Daoy (cell line): ENCODE results near the gene DCTPP1. TPM values are rescaled to one million over a fixed set of nuclear protein-coding genes. Genes with fewer than 3 reads are reported as not detected.
A peak's percentile ranks its signal among the peaks of the same experiment; 100 is the strongest.

Experiments used
- DNase-seq: peaks from one replicate; pipeline ENCODE4 v3.0.0-alpha.2; 2015; ENCODE audit warnings: low read depth
- total RNA-seq: library from RNA; depleted of rRNA; stranded (reverse); fragments of >200 nt; shearing (Covaris generic); gene quantifications from 2 replicates; pipeline ENCODE4 v1.2.3, GENCODE V29; 2014

Gene DCTPP1
- total RNA-seq, 1 experiment from 2014 or later: 30.3 TPM

DNA sequence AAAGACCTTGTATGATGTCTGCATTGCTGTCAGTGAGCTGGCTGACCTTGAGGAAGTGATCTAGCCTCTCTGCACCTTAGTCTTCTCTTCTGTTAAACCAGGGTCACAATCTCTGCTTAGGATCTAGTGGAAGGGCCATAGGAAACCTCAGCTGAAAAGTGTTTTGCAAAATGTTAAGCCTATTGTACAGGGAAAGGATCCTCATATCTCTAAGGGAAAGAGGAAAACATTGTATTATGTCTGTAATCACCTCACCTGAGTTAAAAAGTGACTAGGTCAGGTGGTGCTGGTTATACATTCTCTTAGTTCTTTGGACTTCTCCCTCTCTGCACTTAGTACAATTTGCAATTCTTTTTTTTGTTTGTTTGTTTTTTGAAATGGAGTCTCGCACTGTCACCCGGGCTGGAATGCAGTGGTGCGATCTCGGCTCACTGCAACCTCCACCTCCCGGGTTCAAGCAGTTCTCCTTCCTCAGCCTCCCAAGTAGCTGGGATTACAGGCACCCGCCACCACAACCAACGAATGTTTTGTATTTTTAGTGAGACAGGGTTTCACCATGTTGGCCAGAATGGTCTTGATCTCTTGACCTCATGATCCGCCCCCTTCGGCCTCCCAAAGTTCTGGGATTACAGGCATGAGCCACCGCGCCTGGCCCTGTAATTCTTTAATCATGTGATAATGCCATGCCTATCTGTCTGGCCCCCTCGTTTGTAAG, 17.8 kb upstream of the DCTPP1 start:
- no peak for DNase-seq

DNA sequence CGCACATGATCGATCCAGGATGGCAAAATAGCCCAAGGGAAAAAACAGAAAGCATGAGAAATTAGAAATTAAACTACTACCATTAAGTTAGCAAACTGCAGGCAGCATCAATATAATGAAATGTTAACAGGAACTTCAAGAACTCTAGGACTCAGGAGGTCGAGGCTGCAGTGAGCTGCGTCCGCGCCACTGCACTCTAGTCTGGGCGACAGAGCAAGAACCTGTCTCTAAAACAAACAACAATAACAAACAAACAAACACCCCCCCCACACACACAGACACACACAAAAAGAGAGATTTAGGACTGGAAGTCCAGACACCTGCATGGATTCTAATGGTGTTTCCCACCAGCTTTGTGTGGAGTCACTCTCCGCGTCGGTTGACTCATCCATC, 16.4 kb upstream of the DCTPP1 start:
- DNase-seq: no peak

DNA sequence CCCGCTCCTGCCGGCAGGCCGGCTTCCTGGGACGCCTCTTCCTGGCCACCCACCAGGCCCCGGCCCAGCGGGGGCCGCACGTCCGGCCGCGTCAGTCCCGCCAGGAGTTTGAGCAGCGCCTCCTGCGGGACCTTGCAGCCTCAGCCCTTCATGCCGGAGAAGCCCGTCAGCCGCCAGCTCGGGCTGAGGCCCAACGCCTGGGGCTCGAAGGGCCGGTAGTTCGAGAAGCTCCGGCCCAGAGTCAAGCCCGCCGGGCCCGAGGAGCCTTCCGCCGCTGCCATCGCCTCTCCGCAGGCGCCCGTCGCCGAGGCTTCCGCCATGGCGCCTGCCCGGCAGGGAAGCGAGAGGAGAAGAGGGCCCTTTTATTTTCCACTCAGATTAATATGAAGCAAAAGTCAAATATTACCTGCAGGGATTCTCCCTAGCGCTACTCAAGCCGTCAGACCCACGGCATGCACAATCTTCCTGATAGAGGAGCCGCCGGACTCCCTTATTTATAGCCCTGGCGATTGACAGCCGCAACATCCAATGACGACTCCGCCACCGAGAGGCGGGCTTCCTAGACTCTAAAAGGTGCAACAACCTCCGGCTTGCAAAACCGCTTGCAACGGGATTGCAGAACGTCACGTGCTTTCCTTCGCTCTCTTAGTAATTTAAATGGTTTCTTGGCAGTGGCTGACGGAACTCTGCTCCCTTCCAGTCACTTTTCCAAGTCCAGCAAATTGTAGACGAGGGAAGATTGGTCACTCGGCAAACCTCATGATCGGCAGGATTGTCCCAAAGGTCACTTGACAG, 15.8 kb upstream of the DCTPP1 start, which contains the start of gene SEPHS2:
Gene SEPHS2 (minus strand): TSS at position 467 of the 795 bp plus-strand sequence. CDS start 147 bp downstream, at position 320.
- peak; percentile 94 for DNase-seq

DNA sequence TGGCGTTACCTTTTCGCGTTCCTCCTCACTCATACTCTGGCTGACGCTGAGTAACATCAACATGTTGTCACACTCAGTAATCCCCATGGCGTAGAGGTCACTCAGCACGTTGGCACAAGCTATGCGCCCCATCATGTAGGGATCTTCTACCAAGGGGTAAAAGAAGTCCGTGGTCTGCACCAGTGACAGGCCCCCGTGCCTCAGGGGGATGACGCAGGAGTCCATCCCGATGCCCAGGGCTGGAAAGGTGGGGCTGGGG, 15.2 kb upstream of the DCTPP1 start:
- no peak for DNase-seq

DNA sequence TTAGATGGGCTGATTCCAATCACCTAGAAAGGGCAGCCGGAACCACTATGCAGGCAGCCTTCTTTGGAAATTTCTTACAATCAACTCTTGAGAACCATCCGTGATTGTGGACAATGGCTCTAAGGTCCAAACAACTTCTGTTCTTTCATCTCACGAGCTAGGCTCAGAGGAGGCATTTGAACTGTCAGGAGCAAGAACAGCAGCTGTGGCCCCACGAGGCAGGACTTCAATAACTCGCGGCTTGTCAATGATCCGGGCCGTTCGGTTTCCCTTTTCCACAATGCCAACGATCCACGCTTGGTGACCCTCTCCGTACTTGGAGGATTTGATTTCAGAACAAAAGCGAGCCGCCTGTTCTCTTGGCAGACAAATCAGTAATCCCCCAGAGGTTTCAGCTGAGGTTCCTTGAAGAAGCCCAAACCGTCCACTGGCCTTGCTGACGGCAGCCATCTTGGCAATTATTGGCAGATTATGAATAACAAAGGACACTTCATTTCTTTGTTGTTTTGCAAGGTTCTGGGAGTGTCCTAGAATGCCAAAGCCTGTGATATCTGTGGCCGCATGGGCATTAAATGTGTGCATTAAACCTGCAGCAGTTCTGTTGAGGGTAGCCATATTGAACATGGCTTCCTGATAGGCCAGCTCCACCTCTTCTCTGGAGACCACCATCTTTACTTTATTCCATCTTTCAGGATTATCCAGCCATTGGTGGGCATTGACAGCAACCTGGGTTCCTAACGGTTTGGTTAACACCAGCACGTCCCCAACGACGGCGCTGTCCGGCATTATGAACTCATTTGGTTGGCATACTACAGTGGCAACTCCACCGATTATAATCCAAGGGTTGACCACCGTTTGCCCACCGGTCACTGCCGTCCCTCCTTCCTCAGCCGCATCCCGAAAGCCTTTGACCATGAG, 14.7 kb upstream of the DCTPP1 start:
- DNase-seq: no peak

DNA sequence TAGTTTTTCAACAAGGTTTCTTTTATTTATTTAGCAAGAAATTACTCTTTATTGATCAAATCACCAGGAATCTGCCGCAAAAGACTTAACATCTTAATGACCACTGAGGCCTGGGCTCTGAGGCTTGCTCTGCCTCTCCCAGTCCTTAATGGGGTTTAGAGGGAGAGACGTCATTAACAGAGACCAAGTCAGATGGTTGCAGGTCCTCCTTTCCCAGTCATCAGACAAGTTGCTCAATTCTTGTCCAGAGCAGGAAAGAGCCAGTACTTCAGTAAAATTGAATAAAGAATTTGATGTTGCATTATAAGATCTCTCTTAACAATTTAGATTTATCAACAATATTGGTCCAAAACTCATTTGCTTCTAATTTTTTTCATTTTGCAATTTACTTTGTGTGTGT, 13.8 kb upstream of the DCTPP1 start:
- no peak for DNase-seq

DNA sequence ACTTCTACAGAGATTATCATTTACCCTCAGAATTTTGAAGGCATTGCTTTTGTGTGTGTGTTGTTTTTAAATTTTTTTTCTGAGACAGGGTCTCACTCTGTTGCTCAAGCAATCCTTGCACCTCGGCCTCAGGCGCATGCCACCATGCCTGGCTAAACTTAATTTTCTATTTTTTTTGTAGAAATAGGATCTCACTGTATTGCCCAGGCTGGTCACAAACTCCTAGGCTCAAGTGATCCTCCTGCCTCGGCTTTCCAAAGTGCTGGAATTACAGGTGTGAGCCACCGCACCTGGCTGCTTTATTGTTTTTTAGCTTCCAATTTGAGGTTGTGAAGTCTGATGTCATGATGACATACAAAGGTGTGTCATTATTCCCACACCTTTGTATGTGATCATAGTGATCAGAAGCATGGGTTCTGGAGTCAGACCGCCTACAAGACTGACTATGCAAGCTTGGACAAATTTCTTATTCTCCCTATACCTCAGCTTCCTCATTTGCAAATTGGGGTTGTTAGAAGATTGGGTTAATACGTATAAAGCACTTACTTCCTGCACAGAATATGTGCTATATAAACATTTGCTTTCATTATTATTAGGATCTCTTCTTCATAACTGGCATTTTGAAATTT, 10.0 kb upstream of the DCTPP1 start:
- DNase-seq: no peak

DNA sequence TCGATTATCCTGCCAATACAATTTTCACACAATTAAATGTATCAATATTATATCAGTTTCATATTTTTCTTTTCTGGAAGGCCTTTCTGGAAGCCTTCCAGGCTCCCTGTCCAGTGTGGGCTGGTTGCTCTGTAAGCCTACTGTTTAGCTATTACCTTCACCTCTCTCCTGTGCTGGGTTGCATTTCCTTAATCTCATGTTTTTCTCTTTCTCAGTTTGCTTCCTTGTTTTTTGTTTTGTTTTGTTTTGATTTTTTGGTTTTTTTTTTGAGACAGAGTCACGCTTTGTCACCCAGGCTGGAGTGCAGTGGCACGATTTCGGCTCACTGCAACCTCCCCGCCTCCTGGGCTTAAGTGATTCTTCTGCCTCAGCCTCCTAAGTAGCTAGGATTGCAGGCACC, 9.0 kb upstream of the DCTPP1 start:
- DNase-seq: no peak

DNA sequence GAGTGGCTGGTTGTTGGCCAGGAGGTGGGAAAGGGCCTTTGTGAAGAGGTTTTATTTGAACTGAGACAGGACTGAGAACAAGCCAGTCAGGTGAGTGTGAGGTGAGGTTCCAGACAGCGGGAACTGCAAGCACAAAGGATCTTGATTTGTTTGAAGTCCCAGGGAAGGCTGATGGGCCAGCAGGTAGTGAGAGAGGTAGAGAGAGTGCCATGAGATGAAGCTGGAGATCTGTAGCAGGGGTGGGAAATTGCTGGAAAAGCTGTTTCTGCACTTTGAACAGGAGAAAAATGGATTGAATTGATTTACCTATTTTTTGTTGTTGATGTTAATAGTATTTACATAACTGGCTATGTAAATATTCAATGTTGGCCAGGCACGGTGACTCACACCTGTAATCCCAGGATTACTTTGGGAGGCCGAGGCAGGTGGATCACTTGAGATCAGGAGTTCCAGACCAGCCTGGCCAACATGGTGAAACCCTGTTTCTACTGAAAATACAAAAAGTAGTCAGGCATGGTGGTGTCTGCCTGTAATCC, 7.7 kb upstream of the DCTPP1 start:
- DNase-seq: no peak

DNA sequence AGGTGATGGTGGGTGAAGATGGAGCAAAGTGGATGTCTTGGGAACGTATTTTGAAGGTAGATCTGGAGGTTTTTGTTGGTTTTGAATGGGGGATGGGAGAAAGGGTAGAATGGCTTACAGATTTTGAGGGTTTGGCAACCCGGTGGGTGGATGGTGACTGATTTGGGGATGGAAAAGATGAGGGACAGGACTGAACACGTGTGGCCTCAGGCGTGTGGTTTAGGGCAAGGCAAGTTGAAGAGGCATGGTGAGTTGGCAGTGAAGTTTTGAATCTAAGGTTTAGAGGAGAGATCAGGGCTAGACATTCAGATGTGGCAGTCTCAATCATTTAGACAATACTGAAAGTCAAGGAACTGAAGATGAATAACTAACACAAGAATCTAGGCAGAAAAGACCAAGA, 5.0 kb upstream of the DCTPP1 start:
- no peak for DNase-seq

DNA sequence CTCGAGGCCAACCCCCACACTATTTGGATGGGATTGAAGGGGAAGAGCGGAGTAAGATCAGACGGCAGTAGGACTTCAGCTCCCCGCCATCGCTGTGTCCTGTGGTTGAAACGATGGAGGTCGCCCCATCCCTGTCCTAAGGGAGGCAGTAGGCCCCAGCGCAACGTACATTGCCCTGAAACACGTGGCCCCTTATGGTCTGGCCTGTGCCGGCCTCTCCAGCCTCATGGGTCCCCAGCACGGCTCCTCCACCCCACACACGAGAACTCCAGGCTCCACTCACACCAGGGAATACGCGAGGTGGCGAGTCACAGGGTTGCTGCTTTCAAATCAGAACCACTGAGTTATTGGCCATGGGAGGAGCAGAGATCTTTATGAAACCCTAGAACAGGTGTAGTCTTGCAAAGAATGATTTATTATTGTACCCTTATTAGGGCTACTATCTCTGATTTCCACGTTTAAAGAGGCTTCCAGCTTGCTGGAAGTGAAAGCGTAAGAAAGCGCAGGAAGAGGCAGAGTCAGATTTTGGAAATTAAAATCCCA, 669 bp upstream of the DCTPP1 start:
- DNase-seq: peak; percentile 10

DNA sequence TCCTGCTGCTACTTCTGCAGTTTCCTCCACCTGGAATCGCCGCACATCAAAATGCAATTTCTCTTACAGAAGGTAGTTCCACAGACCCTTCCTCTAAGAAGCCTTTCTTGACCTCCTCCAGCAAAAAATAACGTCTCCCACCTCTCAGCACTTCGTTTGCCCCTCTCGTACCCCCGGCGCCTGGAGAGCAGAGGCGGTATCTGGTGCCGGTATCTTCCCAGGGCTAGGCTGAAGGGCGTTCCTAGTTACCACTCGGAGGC, 482 bp downstream of the DCTPP1 start:
- no peak for DNase-seq

DNA sequence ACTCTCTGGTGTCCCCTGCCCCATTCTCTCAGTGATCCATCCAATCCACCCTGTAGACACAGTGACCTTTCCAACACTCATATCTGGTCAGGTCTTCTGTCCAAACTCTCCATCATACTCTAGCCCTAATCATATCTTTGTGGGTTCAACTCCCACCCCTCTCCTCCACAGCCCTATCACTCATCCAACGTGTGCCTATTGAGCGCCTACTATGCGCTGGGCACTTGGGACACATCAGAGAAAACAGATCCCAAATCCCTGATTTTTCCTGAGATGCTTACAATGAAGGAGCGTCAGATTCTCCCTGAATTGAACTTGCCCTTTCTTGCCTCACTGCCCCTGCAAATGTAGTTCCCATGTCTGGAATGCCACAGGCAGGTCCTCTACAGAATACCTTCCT, 1.8 kb downstream of the DCTPP1 start:
- no peak for DNase-seq

DNA sequence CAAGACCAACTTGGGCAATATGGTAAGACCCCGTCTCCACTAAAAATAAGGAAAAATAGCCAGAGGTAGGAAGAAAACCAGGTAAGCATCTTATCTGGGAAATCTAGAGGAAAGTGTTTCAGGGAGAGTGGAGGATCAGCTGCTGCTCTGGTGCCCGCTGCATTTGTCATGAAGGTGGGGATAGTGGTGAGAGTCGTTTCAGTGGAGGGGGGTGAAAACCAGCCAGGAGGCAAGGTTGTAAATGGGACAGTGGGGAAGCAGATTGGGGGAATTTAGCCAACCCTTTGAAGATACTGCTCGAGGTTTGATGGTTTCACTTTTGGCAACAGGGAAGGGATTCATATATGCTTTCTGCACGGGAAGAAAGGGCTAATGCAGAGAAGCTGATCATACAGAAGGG, 8.8 kb downstream of the DCTPP1 start:
- no peak for DNase-seq

DNA sequence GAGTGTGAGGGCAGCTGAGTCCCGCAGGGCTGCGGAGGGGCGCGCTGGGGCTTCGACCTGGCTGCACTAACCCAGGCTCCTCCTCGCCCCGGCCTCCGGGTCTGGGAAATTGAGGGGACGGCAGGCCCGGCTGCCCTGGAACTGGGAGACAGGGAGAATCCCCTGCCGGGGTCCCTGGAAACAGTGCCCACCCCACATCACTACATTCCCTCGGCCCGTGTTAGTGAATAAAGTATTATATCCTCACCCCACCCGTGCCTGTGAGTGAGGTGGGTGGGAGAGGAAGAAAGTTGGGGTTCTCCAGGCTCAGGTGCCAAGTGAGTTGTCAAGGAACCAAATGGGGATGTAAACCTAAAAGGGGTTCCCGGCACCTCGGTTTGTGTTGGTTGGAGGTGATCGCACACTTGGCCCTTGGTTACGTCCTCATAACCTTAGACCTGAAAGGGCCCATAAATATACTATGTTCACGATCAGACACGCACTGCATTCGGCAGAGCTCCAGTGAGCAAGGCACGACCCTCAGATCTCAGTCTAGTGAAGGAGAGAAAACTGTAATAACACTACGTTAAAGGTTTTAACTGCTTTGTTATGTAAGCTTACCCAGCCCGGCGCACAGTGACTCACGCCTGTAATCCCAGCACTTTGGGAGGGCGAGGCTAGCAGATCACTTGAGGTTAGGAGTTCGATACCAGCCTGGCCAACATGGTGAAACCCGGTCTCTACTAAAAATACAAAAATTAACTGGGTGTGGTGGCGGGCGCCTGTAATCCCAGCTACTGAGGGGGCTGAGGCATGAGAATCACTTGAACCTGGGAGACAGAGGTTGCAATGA, 11.3 kb downstream of the DCTPP1 start:
- peak; percentile 17 for DNase-seq

DNA sequence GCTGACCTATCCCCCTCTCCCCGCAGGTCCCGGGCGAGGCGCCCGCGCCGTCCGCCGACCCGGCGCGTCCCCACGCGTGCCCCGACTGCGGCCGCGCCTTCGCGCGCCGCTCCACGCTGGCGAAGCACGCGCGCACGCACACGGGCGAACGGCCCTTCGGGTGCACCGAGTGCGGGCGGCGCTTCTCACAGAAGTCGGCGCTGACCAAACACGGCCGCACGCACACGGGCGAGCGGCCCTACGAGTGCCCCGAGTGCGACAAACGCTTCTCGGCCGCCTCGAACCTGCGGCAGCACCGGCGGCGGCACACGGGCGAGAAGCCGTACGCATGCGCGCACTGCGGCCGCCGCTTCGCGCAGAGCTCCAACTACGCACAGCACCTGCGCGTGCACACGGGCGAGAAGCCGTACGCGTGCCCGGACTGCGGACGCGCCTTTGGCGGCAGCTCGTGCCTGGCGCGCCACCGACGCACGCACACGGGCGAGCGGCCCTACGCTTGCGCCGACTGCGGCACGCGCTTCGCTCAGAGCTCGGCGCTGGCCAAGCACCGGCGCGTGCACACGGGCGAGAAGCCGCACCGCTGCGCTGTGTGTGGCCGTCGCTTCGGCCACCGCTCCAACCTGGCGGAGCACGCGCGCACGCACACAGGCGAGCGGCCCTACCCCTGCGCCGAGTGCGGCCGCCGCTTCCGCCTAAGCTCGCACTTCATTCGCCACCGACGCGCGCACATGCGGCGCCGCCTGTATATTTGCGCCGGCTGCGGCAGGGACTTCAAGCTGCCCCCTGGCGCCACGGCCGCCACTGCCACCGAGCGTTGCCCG, 12.1 kb downstream of the DCTPP1 start:
- peak; percentile 95 for DNase-seq

DNA sequence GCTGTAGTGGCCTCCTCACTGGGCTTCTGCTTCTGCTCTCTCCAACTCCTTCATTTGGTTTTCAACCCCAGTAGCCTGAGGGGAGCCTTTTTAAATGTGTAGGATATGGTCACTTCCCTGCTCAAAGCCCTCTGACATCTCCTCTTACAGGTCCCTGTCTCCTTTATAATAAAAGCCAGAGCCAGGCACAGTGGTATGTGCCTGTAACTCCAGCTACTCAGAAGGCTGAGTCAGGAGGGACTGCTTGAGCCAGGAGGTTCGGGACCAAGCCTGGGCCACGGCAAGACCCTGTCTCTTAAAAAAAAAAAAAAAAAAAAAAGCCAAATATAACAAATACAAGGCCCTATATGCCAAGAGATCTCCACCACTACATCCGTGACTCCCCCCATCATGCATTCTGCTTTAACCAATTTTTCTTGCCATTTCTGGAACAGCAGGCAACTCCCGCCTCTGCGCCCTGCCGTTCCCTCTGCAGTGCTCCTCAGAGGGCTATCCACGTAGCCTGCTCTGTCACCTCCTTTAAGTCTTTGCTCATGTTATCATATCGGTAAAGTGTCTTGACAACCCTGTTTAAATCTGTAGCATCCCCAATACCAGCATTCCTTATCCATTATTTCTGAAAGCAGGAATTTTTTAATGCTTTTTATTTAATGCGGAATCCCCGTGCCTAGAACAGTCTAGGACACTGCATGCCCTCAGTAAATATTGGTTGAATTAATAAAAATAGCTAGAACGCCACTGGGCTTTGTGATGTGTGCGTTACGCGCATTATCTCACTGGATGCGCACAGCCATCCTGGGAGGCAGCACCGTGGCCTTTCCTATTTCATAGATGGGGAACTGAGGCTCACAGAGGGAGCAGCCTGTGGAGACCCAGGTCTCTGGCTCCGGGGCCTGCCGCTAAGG, 13.0 kb downstream of the DCTPP1 start:
- no peak for DNase-seq

DNA sequence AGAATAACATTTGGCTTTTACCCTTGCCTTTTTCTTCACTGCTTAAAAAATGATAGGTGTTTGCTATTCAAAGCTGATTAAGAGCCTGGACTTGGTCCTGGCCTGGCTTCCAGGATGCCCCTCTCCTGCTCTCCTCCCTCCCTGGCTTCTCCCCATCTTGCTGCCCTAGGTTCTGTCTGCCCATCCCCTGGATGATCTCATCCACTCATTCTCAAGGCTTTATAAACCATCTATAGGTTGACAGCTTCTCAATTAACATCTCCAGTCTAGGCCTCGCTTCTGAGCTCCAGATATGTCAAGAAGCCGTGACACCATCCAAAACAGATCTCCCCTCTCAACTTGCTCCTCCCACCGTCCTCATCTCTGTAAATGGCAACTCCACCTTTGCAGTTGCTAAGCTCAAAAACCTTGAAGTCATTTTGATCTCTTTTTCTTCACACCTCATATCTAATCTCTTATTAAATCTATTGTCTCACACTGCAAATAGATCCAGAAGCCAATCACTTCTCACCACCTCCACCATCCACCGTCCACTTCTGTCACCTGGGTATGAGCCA, 13.7 kb downstream of the DCTPP1 start:
- no peak for DNase-seq

DNA sequence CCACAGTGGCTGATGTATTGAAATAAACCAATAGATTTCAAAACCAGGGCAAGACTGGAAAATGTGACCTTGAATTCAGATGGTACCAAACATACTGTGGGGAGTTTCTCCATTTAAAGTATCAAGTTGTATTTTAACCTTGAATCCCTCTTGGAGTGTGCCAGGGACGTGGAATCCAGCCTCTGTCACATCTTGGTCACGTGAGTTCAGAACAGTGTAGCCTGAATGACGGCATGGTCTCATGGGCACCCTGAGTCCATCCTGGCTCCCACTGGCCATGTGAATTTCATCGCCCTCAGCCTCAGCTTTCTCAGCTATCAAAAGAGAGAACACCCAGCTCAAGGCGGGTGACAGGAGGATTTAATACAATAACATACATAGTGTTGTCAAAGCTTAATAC, 15.7 kb downstream of the DCTPP1 start:
- DNase-seq: no peak
